H1 (cell line): Measurements from ENCODE around the gene ADGRB3. TPM values are rescaled to one million over a fixed set of nuclear protein-coding genes. Genes with fewer than 3 reads are reported as not detected.

Experiments
- CTCF ChIA-PET: fragments of 300-600 bp; sonication (Branson Sonifier 250); formaldehyde crosslinking; loops from one replicate; lab custom pipeline; 2021; ENCODE audit not compliant: partially characterized antibody; lab: Charles Lee
- POLR2A ChIA-PET: fragments of 300-600 bp; sonication (Branson Sonifier 250); formaldehyde crosslinking; loops from one replicate; lab custom pipeline; 2021; ENCODE audit warnings: inconsistent platforms; ENCODE audit not compliant: partially characterized antibody; lab: Charles Lee
- DNase-seq, 2 experiments: peaks; one replicate each; pipeline versions ENCODE4 v3.0.0 to v3.0.0-alpha.2; 2010 to 2022; ENCODE audit warnings: low spot score in 2 of 2, low read depth in 1 of 2, mixed read lengths in 1 of 2
- FAIRE-seq: peaks from 2 replicates; lab custom pipeline; 2011; peaks lifted over from hg19 to GRCh38; lab: Jason Lieb, UNC
- H2AFZ ChIP-seq: 2 replicates; pipeline ENCODE4 v1.8.1; 2012; ENCODE audit warnings: low read length, inconsistent platforms
- H2AK5ac ChIP-seq: 2 replicates; pipeline ENCODE4 v1.6.1; 2013; ENCODE audit warnings: low read depth, low read length
- H2BK120ac ChIP-seq: replicated peaks from 2 replicates; pipeline ENCODE3; 2013; ENCODE audit warnings: low read depth, low read length, inconsistent platforms
- H2BK12ac ChIP-seq: 2 replicates; pipeline ENCODE4 v1.6.1; 2013; ENCODE audit warnings: low read depth, low read length
- H2BK15ac ChIP-seq: 2 replicates; pipeline ENCODE4 v1.6.1; 2013; ENCODE audit warnings: low read length
- H2BK20ac ChIP-seq: 2 replicates; pipeline ENCODE4 v1.6.1; 2013; ENCODE audit warnings: low read length
- H2BK5ac ChIP-seq: 2 replicates; pipeline ENCODE4 v1.6.1; 2013; ENCODE audit warnings: low read depth, low read length
- H3K14ac ChIP-seq: 2 replicates; pipeline ENCODE4 v1.6.1; 2013; ENCODE audit warnings: inconsistent platforms; ENCODE audit not compliant: insufficient read length
- H3K18ac ChIP-seq: 2 replicates; pipeline ENCODE4 v1.6.1; 2013; ENCODE audit warnings: low read length; ENCODE audit errors: extremely low read depth
- H3K23ac ChIP-seq: 2 replicates; pipeline ENCODE4 v1.6.1; 2013; ENCODE audit warnings: inconsistent platforms; ENCODE audit not compliant: insufficient read length
- H3K23me2 ChIP-seq: 2 replicates; pipeline ENCODE4 v1.6.1; 2013; ENCODE audit warnings: low read depth, low read length
- H3K27ac ChIP-seq: 2 replicates; pipeline ENCODE4 v1.6.1; 2011; ENCODE audit warnings: low read depth, low read length, inconsistent platforms
- H3K27me3 ChIP-seq, 4 experiments: replicated peaks in 1 of 4; 1 replicate in 1 of 4; 2 replicates in 3 of 4; pipeline versions ENCODE4 v1.6.1 to v1.8.1; 2011 to 2013; ENCODE audit warnings: low read length in 3 of 4, mild to moderate bottlenecking in 3 of 4, inconsistent platforms in 2 of 4, mixed read lengths in 2 of 4, moderate library complexity in 1 of 4; ENCODE audit not compliant: control insufficient read depth in 3 of 4, insufficient read depth in 3 of 4; ENCODE audit errors: extremely low read depth in 1 of 4
- H3K36me3 ChIP-seq, 4 experiments: 2 replicates each; pipeline versions ENCODE4 v1.6.1 to v1.8.1; 2011 to 2013; ENCODE audit warnings: mild to moderate bottlenecking in 4 of 4, low read length in 3 of 4, moderate library complexity in 2 of 4, control low read depth in 1 of 4, inconsistent platforms in 1 of 4; ENCODE audit not compliant: insufficient read depth in 4 of 4, control insufficient read depth in 2 of 4
- H3K4ac ChIP-seq: replicated peaks from 2 replicates; pipeline ENCODE3; 2013; ENCODE audit warnings: low read length, low read depth, mixed read lengths, inconsistent platforms; ENCODE audit not compliant: insufficient read length
- H3K4me1 ChIP-seq, 4 experiments: replicated peaks in 1 of 4; 1 replicate in 1 of 4; 2 replicates in 3 of 4; pipeline versions ENCODE4 v1.6.1 to v1.8.1; 2011 to 2013; ENCODE audit warnings: low read length in 3 of 4, inconsistent platforms in 2 of 4, mixed read lengths in 1 of 4; ENCODE audit not compliant: insufficient read depth in 4 of 4, control insufficient read depth in 3 of 4
- H3K4me2 ChIP-seq, 2 experiments: 2 replicates each; pipeline versions ENCODE4 v1.6.1 to v1.8.1; 2011 to 2013; ENCODE audit warnings: low read depth in 2 of 2, low read length in 2 of 2, control low read depth in 1 of 2, inconsistent platforms in 1 of 2, mild to moderate bottlenecking in 1 of 2; ENCODE audit not compliant: insufficient read depth in 1 of 2
- H3K4me3 ChIP-seq, 4 experiments: fragments of 200-600, 300-600 bp in 1 of 4; sonication (generic), shearing (Covaris generic), sonication (Bioruptor Twin) in 1 of 4; 2 replicates each; pipeline versions ENCODE4 v1.5.1 to v1.8.1; 2011 to 2016; ENCODE audit warnings: low read length in 4 of 4, low read depth in 3 of 4, control low read depth in 2 of 4, inconsistent platforms in 2 of 4, mild to moderate bottlenecking in 2 of 4, mixed read lengths in 1 of 4, moderate library complexity in 1 of 4; ENCODE audit not compliant: insufficient read depth in 2 of 4; ENCODE audit errors: extremely low read depth in 1 of 4
- H3K56ac ChIP-seq: replicated peaks from 2 replicates; pipeline ENCODE3; 2013; ENCODE audit warnings: low read depth, mild to moderate bottlenecking, mixed read lengths, low read length, inconsistent platforms; ENCODE audit not compliant: insufficient read length
- H3K79me1 ChIP-seq: 2 replicates; pipeline ENCODE4 v1.6.1; 2013; ENCODE audit warnings: low read depth, low read length, control low read depth
- H3K79me2 ChIP-seq, 2 experiments: 2 replicates each; pipeline versions ENCODE4 v1.6.1 to v1.8.1; 2012 to 2013; ENCODE audit warnings: low read length in 2 of 2, mild to moderate bottlenecking in 2 of 2, inconsistent platforms in 1 of 2; ENCODE audit not compliant: insufficient read depth in 2 of 2, control insufficient read depth in 1 of 2
- H3K9ac ChIP-seq, 4 experiments: replicated peaks in 1 of 4; 1 replicate in 1 of 4; 2 replicates in 3 of 4; pipeline versions ENCODE4 v1.6.1 to v1.8.1; 2011 to 2013; ENCODE audit warnings: low read depth in 3 of 4, low read length in 3 of 4, control low read depth in 2 of 4, mild to moderate bottlenecking in 2 of 4, moderate library complexity in 2 of 4, inconsistent platforms in 1 of 4; ENCODE audit errors: extremely low read depth in 1 of 4
- H3K9me3 ChIP-seq, 2 experiments: 2 replicates each; pipeline versions ENCODE4 v1.6.1 to v1.8.1; 2012 to 2013; ENCODE audit warnings: mild to moderate bottlenecking in 2 of 2, moderate library complexity in 2 of 2, control low read depth in 1 of 2, inconsistent platforms in 1 of 2, low read depth in 1 of 2, low read length in 1 of 2, mixed read lengths in 1 of 2; ENCODE audit not compliant: insufficient read depth in 2 of 2
- H4K20me1 ChIP-seq, 2 experiments: replicated peaks in 1 of 2; 2 replicates each; pipeline versions ENCODE3 to v1.8.1; 2011 to 2013; ENCODE audit warnings: inconsistent platforms in 2 of 2, low read length in 2 of 2, mild to moderate bottlenecking in 1 of 2; ENCODE audit not compliant: insufficient read depth in 2 of 2, control insufficient read depth in 1 of 2
- H4K5ac ChIP-seq: 2 replicates; pipeline ENCODE4 v1.6.1; 2013; ENCODE audit warnings: low read length, low read depth, mixed read lengths, inconsistent platforms; ENCODE audit not compliant: insufficient read length
- H4K8ac ChIP-seq: 2 replicates; pipeline ENCODE4 v1.8.0; 2013; ENCODE audit warnings: mild to moderate bottlenecking, moderate library complexity, low read length, inconsistent platforms; ENCODE audit not compliant: insufficient read depth; ENCODE audit errors: extremely low read depth
- H4K91ac ChIP-seq: replicated peaks from 2 replicates; pipeline ENCODE3; 2013; ENCODE audit warnings: low read length, mixed read lengths, inconsistent platforms; ENCODE audit not compliant: insufficient read length
- ASH2L ChIP-seq: fragments of 200-600, 300-600 bp; sonication (generic); IDR thresholded peaks from one replicate; pipeline ENCODE4 v1.7.1; 2017; ENCODE audit warnings: low read length
- BACH1 ChIP-seq: IDR thresholded peaks from 2 replicates; pipeline ENCODE4 v1.6.1; 2012; ENCODE audit warnings: low read length, improper control_type of control experiment
- CBX8 ChIP-seq: fragments of 300-800, 300-1000 bp; sonication (generic); IDR thresholded peaks from 2 replicates; pipeline ENCODE4 v1.7.1; 2016; ENCODE audit warnings: low read depth, low read length, borderline replicate concordance
- CTBP2 ChIP-seq: IDR thresholded peaks from 2 replicates; pipeline ENCODE4 v1.7.0; 2011; ENCODE audit warnings: borderline replicate concordance, mild to moderate bottlenecking, moderate library complexity, mixed read lengths, low read length; ENCODE audit not compliant: insufficient read depth, insufficient read length
- EP300 ChIP-seq, 2 experiments: IDR thresholded peaks; 1 replicate in 1 of 2; 2 replicates in 1 of 2; pipeline ENCODE4 v1.6.1; 2011 to 2012; ENCODE audit warnings: low read depth in 2 of 2, low read length in 2 of 2, mild to moderate bottlenecking in 2 of 2, borderline replicate concordance in 1 of 2, inconsistent platforms in 1 of 2, moderate library complexity in 1 of 2
- EZH2 ChIP-seq: fragments of 200-600 bp; sonication (generic); IDR thresholded peaks from 2 replicates; pipeline ENCODE4 v1.7.1; 2012; ENCODE audit warnings: low read depth, mild to moderate bottlenecking, moderate library complexity, low read length, inconsistent platforms; ENCODE audit not compliant: severe bottlenecking
- GTF2F1 ChIP-seq: IDR thresholded peaks from 2 replicates; pipeline ENCODE4 v1.6.1; 2012; ENCODE audit warnings: low read depth, low read length, improper control_type of control experiment, borderline replicate concordance
- HDAC2 ChIP-seq, 2 experiments: fragments of 300-600 bp in 1 of 2; sonication (generic) in 1 of 2; IDR thresholded peaks; 2 replicates each; pipeline ENCODE4 v1.6.1; 2011 to 2012; ENCODE audit warnings: low read depth in 2 of 2, low read length in 2 of 2, mild to moderate bottlenecking in 2 of 2, moderate library complexity in 2 of 2, borderline replicate concordance in 1 of 2, inconsistent platforms in 1 of 2
- HDAC6 ChIP-seq: IDR thresholded peaks from one replicate; pipeline ENCODE4 v1.7.1; 2012; ENCODE audit warnings: low read depth, mild to moderate bottlenecking, inconsistent platforms, low read length, moderate library complexity
- POLR2AphosphoS5 ChIP-seq: IDR thresholded peaks from 2 replicates; pipeline ENCODE4 v1.6.1; 2011; ENCODE audit warnings: low read depth, low read length
- SP2 ChIP-seq: IDR thresholded peaks from 2 replicates; pipeline ENCODE4 v1.6.1; 2012; ENCODE audit warnings: mild to moderate bottlenecking, low read length, inconsistent platforms
- SRF ChIP-seq: IDR thresholded peaks from 2 replicates; pipeline ENCODE4 v1.6.1; 2011; ENCODE audit warnings: mild to moderate bottlenecking, low read depth, low read length, moderate library complexity
- TCF12 ChIP-seq: IDR thresholded peaks from 2 replicates; pipeline ENCODE4 v1.6.1; 2011; ENCODE audit warnings: low read depth, mild to moderate bottlenecking, low read length
- WGBS, 2 experiments: shearing (Covaris generic) in 1 of 2; methylation state at CpG; one replicate each; pipeline versions ENCODE4 v1.1.6 to v1.1.7; 2013 to 2015; ENCODE audit warnings: low lambda C conversion rate in 2 of 2, mixed read lengths in 2 of 2, inconsistent platforms in 1 of 2, low coverage in 1 of 2, missing lambda C conversion rate in 1 of 2; ENCODE audit not compliant: insufficient replicate concordance in 2 of 2, insufficient coverage in 1 of 2, insufficient read length in 1 of 2; ENCODE audit errors: extremely low coverage in 1 of 2, missing lambda C conversion rate in 1 of 2; 5-methylcytosine and 5-hydroxymethylcytosine counted together
- polyA plus RNA-seq, 7 experiments: library from polyadenylated mRNA; depleted of rRNA in 3 of 7; stranded (reverse) in 5 of 7; unstranded in 2 of 7; fragments of >200 nt in 5 of 7; fragments of 200-250 nt in 2 of 7; gene quantifications; 1 replicate in 5 of 7; 2 replicates in 1 of 7; 4 replicates in 1 of 7; pipeline versions ENCODE4 v1.2.1 to v1.2.3, GENCODE V29; 2011 to 2013; ENCODE audit warnings: missing spikeins in 2 of 7, mixed read lengths in 2 of 7
- total RNA-seq: library from RNA; stranded (reverse); fragmentation: NEBNext Ultra II Directional; extraction: Animal tissue kit (Norgen Biotek cat#: 25700); gene quantifications from 2 replicates; pipeline ENCODE4 v1.2.1, GENCODE V29; 2021
- TF ChIP-seq, protein P1 (sequence below): IDR thresholded peaks from 2 replicates; pipeline ENCODE4 v1.6.1; 2012; ENCODE audit warnings: inconsistent platforms

Gene ADGRB3
- total and polyA plus RNA-seq, 2 of the 8 experiments (the other 6 are each of a cell fraction or from before 2014, with no cell fraction given) = 0.35 to 1.2 TPM

DNA sequence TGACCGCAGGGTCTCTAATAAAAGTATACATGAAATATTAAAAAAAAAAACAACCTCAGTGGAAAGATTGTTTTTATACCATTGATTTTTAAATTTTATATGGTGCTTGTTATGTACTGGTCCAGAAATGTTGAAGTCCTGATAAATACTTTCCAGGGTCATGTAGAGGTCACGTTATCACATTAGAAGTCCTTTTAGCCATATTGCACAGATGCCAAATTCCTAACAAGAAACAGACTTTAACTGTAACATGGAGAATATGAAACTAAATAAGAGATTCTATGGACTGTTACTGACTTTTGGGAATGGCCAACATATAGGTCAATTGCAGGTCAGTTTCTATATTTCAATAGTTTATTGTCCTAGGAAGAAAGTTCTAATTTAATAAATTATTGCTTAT lies 89.0 kb downstream of the ADGRB3 start:
- ChIA-PET POLR2A (no interaction called here), CTCF (no interaction called here)
- Histone ChIP-seq H3K9ac (no peak overlapping the region), H3K56ac (no peak overlapping the region), H3K79me1 (no peaks in the 10 kb centered on the region), H3K18ac (no peak overlapping the region), H3K27me3 (no peaks in the 10 kb centered on the region), H4K8ac (no peak overlapping the region), H2BK120ac (no peak overlapping the region), H2AK5ac (no peak overlapping the region), H2BK5ac (no peak overlapping the region), H3K36me3 (no peaks in the 10 kb centered on the region), H3K23me2 (no peaks in the 10 kb centered on the region), H3K4me1 (no peaks in the 10 kb centered on the region), H2BK20ac (no peak overlapping the region), H2BK12ac (no peak overlapping the region), H4K5ac (no peak overlapping the region), H3K4me3 (no peak overlapping the region), H3K4me2 (no peak overlapping the region), H2AFZ (no peak overlapping the region), H3K79me2 (no peaks in the 10 kb centered on the region), H3K27ac (no peak overlapping the region), H2BK15ac (no peak overlapping the region), H3K4ac (no peak overlapping the region), H3K14ac (no peak overlapping the region), H3K9me3 (no peaks in the 10 kb centered on the region), H3K23ac (no peak overlapping the region), H4K20me1 (no peaks in the 10 kb centered on the region), H4K91ac (no peak overlapping the region)
- WGBS, 2 experiments = 92% methylated on average over 2 of the region's 2 CpGs; no CpG with 5 or more reads in 1 of the 2 experiments
- DNase-seq (no peak), FAIRE-seq (no peak)
- TF ChIP-seq CTBP2 (no peak), EZH2 (no peak), HDAC2 (IDR thresholded peaks at IDR 0.05; ENCODE audit: borderline replicate concordance in 1 of 2, low read depth in 2 of 2, low read length in 2 of 2) (no peak), CBX8 (no peak), SP2 (no peak), GTF2F1 (no peak), BACH1 (no peak), POLR2AphosphoS5 (no peak), ASH2L (no peak), TCF12 (no peak), HDAC6 (no peak), EP300 (IDR thresholded peaks at IDR 0.05; ENCODE audit: borderline replicate concordance in 1 of 2, low read depth in 2 of 2, low read length in 2 of 2) (no peak), SRF (no peak)
- TF ChIP-seq, protein P1, sequence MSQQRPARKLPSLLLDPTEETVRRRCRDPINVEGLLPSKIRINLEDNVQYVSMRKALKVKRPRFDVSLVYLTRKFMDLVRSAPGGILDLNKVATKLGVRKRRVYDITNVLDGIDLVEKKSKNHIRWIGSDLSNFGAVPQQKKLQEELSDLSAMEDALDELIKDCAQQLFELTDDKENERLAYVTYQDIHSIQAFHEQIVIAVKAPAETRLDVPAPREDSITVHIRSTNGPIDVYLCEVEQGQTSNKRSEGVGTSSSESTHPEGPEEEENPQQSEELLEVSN = no peak
